Measurements from ENCODE around the gene ADAM15. TPM values are rescaled to one million over a fixed set of nuclear protein-coding genes. Genes with fewer than 3 reads are reported as not detected.

The ADAM15 gene
- total RNA-seq, 1 donor = 25.1 TPM

DNA sequence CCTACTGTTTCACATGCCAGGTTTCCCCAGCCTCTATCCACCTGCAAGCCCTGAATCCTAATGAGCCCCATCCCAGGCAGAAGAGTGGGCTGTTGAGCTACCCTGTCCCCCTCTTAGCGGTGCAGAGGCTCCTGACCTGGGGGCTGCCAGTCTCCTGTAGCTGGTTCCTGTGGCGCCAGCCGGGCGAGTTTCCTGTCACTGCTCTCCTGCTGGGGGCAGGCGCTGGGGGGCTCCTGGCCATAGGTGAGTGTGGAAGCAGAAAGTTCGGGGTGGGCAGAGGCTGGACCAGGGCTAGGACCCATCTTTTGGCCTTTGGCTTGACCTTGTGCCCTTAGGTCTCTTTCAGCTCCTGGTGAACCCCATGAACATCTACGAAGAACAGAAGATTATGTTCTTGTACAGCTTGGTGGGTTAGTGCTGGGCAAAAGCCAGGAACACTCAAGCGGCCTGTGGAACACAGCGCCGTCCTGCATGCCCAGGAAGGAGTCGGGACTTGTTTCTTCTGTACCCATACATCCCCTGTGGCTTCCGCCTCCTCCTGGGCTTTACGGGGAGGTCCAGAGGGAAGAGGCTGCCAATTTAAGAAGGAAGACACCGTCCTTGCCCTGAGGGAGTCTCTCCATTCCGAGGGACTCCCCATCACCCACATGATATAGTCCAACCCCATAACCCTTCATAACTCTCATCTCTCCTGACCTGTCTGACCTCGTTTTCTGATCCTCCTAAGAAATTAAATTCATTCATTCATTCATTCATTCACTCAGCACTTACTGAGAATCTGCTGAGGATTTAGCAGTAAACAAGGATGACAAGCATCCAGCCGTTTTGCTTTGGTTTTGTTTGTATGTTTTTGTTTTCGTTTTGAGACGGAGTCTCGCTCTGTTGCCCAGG lies 16.6 kb upstream of the ADAM15 start:
- Histone ChIP-seq H3K9me3 (ENCODE audit: low read depth, low read length) (no peaks in the 10 kb centered on the region), H3K27me3 (ENCODE audit: insufficient read depth, low read length) (no peaks in the 10 kb centered on the region), H3K4me3 (ENCODE audit: low read length) (no peak overlapping the region), H3K4me1 (ENCODE audit: insufficient read depth, low read length) (peaks cover 23% of the 10 kb centered on the region)

DNA sequence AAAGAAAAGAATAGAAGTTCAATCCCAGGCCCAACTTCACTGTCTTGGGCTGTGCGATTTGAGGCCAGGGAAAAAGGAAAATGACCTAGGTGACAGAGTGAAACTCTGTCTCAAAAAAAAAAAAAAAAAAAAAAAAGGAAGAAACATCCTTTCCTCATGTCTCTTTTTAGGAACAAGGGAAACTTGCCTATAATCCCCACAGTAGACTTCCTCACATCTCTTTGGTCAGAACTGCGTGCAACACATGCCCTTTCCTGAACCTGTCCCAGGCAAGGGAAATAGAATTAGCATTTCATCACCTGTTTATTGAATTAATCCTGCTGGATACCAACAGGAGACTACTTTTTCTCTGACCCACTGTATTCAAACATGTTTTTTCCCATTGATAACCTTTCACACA lies 15.2 kb upstream of the ADAM15 start:
- no peaks in the 10 kb centered on the region for H3K9me3 ChIP-seq (ENCODE audit: low read depth, low read length)
- no peaks in the 10 kb centered on the region for H3K27me3 ChIP-seq (ENCODE audit: insufficient read depth, low read length)
- H3K4me1 ChIP-seq (ENCODE audit: insufficient read depth, low read length) = peaks cover 23% of the 10 kb centered on the region
- no peak overlapping the region for H3K4me3 ChIP-seq (ENCODE audit: low read length)

DNA sequence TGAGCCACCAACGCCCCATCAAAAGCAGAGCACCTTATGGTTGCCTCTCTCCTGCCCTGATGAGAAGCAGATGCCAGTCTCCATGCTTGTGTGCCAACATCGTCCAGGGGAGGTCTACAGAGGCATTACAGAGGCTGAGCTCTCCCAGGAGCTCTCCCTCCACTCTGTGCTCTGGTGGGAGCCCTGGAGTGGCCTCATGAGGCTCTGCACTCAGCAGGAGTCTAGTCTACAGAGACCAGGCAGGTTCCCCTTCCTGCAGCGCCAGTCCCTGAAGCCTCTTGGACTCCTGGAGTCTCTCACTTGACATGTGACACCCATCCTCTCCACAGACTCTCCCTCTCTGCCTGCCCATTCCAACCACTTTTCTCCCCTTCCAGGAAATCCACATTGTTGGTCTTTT lies 14.1 kb upstream of the ADAM15 start:
- Histone ChIP-seq H3K9me3 (ENCODE audit: low read depth, low read length) (no peaks in the 10 kb centered on the region), H3K4me3 (ENCODE audit: low read length) (no peak overlapping the region), H3K27me3 (ENCODE audit: insufficient read depth, low read length) (no peaks in the 10 kb centered on the region), H3K4me1 (ENCODE audit: insufficient read depth, low read length) (peaks cover 23% of the 10 kb centered on the region)

DNA sequence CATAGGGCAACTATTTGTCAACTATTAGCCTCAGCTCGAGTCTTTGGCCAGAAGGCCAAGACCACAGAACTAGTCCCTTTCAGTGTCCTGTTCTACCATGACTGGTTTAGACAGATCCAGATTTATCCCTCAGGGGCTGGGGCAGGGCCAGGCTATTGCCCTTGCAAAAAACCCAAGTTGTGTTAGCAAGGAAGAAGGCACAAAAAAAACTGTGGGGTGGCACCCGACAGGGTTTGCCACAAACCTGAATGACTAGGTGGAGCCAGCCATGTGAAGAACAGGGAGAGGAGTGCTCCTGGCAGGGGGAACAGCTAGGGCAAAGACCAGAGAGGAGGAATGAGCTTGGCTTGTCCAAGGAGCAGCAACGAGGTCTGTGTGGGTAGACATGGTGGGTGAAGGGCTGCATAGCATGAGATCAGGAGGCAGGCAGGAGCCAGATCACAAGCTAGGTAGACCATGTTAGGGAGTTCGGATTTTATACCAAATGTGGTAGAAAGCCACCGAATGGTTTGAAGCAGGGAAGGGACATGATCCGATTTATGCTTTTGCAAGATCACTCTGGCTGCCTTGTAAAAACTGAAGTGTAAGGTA lies 13.2 kb upstream of the ADAM15 start:
- Histone ChIP-seq H3K9me3 (ENCODE audit: low read depth, low read length) (no peaks in the 10 kb centered on the region), H3K4me1 (ENCODE audit: insufficient read depth, low read length) (peaks cover 23% of the 10 kb centered on the region), H3K27me3 (ENCODE audit: insufficient read depth, low read length) (no peaks in the 10 kb centered on the region), H3K4me3 (ENCODE audit: low read length) (no peak overlapping the region)

DNA sequence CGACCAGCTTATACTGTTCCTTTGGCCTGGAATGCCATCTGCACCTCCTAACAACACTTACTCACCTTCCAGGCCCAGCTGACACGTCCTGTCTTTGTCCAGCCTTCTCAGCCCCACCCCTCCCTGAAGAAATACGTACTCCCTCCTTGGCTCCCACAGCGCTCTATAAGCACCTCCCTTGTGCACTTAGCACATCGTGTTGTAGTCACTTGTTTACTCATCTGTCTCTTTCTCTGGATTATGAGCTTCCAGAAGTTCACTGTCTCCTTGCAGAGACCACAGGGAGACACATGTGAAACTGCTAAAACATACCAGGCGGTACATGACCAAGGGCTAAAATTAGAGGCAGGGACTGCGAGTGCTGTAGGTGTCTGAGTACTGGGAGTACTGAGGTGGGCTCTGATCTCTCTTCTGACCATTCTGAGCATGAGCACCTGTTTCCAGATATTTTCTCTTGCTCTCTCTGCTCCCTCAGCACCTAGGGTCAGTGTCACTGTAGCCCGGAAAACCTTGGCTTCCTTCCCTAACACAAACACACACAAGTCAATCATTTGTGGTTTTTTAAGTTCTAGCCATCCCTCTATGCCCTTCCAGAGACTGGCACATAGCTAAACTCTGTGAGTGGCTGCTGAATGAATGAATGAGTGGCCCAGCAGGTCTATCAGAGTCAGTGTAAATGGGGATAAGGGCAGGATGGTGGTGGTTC lies 12.4 kb upstream of the ADAM15 start:
- no peaks in the 10 kb centered on the region for H3K27me3 ChIP-seq (ENCODE audit: insufficient read depth, low read length)
- H3K4me3 ChIP-seq (ENCODE audit: low read length) = no peak overlapping the region
- peaks cover 23% of the 10 kb centered on the region for H3K4me1 ChIP-seq (ENCODE audit: insufficient read depth, low read length)
- no peaks in the 10 kb centered on the region for H3K9me3 ChIP-seq (ENCODE audit: low read depth, low read length)

DNA sequence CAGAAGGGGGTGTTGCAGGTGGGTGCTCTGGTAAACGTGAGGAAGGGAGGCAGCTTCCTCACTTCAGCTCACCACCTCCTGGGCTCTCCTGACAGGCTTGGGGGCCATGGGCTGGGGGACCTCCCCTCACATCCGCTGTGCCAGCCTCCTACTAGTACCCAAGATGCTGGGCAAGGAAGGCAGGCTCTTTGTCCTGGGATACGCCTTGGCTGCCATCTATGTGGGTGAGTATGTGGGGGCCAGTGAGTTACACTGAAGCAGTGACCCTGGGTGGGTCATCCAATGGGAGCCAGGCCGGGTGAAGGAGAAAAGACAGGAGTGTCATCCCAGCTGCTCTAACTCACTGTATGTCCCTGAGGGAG lies 11.8 kb upstream of the ADAM15 start:
- H3K9me3 ChIP-seq (ENCODE audit: low read depth, low read length) = no peaks in the 10 kb centered on the region
- no peaks in the 10 kb centered on the region for H3K27me3 ChIP-seq (ENCODE audit: insufficient read depth, low read length)
- peaks cover 23% of the 10 kb centered on the region for H3K4me1 ChIP-seq (ENCODE audit: insufficient read depth, low read length)
- no peak overlapping the region for H3K4me3 ChIP-seq (ENCODE audit: low read length)

DNA sequence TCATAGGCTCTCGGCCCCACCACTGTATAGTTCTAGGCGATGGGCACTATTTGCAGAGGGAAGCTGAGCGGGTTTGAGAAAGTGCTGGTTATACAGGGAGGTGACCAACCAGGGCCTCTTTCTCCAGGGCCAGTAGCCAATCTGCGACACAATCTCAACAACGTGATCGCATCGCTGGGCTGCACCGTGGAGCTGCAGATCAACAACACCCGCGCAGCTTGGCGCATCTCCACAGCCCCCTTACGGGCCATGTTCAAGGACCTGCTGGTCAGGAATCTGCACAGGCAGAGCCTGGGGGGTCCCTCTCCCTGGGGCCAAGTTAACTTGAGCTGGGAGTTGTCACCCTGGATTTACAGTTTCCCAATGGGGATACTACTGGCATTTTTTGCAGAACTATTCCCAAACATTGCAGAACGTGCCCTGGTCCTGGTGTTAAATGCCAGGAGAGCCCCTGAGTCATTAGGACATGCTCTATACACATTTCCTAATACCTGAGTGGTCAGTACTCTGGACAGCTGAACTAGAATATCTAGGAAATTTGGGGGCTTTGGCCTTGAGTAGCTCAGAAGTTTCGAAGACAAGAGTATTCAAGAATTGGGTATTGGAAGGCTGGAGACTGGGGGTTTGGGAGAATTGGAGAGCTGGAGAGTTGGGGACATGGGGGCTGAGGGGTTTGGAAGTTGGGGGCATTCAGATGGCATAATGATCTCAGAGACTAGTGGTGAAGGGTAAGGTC lies 10.6 kb upstream of the ADAM15 start:
- no peak overlapping the region for H3K4me3 ChIP-seq (ENCODE audit: low read length)
- H3K27me3 ChIP-seq (ENCODE audit: insufficient read depth, low read length) = no peaks in the 10 kb centered on the region
- H3K4me1 ChIP-seq (ENCODE audit: insufficient read depth, low read length) = peaks cover 25% of the 10 kb centered on the region
- H3K9me3 ChIP-seq (ENCODE audit: low read depth, low read length) = no peaks in the 10 kb centered on the region

DNA sequence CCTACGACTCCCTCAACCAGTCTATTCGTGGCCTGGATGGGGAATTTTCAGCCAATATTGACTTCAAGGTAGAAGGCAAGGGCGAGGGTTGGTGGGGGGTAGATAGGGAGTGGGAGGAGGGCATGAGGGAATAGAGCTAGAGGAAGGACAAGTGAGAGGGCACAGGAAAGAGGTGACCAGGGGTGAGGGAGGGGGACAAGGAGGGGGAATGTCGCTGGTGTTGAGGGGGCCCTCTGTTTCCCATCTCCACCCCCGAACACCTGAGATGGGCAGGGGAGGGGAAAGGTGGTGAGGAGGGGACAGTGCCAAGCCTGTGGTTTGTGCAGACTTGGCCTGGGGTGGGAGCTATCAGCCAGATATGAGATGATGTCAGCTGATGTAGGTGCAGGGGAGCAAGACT lies 8.3 kb upstream of the ADAM15 start:
- H3K27me3 ChIP-seq (ENCODE audit: insufficient read depth, low read length) = no peaks in the 10 kb centered on the region
- H3K9me3 ChIP-seq (ENCODE audit: low read depth, low read length) = no peaks in the 10 kb centered on the region
- H3K4me1 ChIP-seq (ENCODE audit: insufficient read depth, low read length) = peaks cover 13% of the 10 kb centered on the region
- no peak overlapping the region for H3K4me3 ChIP-seq (ENCODE audit: low read length)

DNA sequence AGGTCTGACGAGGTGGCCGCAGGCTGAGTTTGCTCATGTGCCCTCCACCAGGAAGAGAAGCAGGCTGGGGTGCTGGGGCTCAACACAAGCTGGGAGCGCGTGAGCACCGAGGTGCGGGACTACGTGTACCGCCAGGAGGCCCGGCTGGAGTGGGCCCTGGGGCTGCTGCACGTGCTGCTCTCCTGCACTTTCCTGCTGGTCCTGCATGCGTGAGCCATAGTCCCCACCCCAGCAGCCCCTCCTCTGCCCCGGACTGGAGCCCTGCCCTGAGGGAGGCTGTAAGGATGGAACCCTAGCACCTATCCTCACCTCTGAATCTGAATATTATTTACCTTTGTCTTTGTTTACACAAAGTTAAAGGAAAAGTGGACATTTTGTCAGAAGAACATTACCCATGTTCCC lies 7.8 kb upstream of the ADAM15 start:
- Histone ChIP-seq H3K27me3 (ENCODE audit: insufficient read depth, low read length) (no peaks in the 10 kb centered on the region), H3K9me3 (ENCODE audit: low read depth, low read length) (no peaks in the 10 kb centered on the region), H3K4me3 (ENCODE audit: low read length) (no peak overlapping the region), H3K4me1 (ENCODE audit: insufficient read depth, low read length) (peaks cover 13% of the 10 kb centered on the region)

DNA sequence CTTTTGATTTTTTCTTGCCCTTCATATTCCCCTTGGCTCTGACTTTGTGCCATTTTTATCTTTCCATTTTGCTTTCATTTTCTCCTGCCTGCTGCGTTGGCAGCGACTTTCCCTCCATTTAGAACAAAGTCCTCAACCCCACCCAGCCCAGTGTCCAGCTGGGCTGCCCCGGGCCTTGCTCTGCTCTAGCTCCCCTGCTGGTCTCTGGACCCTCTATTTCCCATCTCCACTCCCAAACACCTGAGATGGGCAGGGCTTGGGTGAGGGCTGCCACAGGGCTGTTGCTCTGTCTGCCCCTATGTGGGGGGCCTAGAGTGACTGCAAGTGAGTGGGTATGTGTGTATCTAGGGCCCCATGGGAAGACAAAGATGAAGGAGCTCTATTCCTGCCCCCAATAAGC lies 7.3 kb upstream of the ADAM15 start:
- peaks cover 9% of the 10 kb centered on the region for H3K4me1 ChIP-seq (ENCODE audit: insufficient read depth, low read length)
- no peaks in the 10 kb centered on the region for H3K27me3 ChIP-seq (ENCODE audit: insufficient read depth, low read length)
- H3K9me3 ChIP-seq (ENCODE audit: low read depth, low read length) = no peaks in the 10 kb centered on the region
- no peak overlapping the region for H3K4me3 ChIP-seq (ENCODE audit: low read length)

DNA sequence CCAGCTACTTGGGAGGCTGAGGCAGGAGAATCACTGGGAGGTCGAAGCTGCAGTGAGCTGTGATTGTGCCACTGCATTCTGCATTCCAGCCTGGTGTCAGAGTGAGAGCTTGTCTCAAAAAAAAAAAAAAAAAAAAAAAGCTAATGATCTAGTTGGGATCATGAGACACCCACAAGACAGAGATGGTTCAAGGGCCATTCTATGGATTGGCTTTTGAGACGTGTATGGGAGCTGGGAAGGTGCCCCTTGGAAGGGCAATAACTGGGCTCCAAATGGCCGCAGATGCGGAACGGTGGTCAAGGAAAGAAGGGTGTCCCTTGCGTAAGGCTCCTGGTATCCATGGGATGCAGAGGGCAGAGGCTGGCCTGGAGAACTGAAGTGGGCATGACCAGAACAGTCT lies 6.8 kb upstream of the ADAM15 start:
- Histone ChIP-seq H3K9me3 (ENCODE audit: low read depth, low read length) (no peaks in the 10 kb centered on the region), H3K4me3 (ENCODE audit: low read length) (no peak overlapping the region), H3K27me3 (ENCODE audit: insufficient read depth, low read length) (no peaks in the 10 kb centered on the region), H3K4me1 (ENCODE audit: insufficient read depth, low read length) (peaks cover 3% of the 10 kb centered on the region)

DNA sequence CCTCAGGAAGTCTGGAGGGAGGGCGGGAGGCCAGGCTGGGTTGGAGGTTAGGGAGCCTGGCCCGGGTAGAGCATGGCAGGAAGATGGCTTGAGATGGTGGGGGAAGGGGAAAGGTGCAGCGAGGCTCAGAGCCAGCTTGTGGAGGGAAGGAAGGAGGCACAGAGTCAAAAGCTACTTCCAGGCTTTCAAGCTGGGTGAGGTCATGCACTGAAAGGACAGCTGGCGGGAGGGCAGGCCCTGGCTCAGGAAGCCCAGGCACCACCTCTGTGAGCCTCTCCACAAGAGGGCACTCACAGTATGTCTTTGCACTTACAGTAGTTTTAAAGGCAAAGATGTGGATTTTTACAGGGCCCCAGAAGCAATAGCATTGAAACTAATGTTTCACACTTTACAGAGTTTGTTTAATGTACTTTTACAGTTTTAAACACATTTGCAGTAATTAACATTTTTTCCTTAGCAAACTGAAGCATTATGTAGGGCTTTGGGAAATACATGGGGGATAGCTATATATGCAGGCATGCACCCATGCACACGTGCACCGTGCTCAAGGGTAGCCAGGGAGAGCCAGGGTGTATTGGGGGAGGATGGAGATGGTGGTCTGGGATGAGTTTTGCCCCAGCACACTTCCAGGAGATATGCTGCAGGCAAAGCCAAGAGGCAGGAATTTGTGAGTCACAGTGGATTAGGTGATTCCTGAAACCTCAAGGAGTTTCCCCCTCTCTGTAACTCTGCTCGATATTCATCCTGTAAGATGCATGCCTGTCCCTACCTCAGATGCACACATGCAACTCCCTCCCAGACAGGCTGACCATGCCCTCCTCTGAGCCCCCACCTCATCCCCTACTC lies 6.1 kb upstream of the ADAM15 start:
- Histone ChIP-seq H3K27me3 (ENCODE audit: insufficient read depth, low read length) (no peaks in the 10 kb centered on the region), H3K4me1 (ENCODE audit: insufficient read depth, low read length) (peaks cover 7% of the 10 kb centered on the region), H3K9me3 (ENCODE audit: low read depth, low read length) (no peaks in the 10 kb centered on the region), H3K4me3 (ENCODE audit: low read length) (no peak overlapping the region)

DNA sequence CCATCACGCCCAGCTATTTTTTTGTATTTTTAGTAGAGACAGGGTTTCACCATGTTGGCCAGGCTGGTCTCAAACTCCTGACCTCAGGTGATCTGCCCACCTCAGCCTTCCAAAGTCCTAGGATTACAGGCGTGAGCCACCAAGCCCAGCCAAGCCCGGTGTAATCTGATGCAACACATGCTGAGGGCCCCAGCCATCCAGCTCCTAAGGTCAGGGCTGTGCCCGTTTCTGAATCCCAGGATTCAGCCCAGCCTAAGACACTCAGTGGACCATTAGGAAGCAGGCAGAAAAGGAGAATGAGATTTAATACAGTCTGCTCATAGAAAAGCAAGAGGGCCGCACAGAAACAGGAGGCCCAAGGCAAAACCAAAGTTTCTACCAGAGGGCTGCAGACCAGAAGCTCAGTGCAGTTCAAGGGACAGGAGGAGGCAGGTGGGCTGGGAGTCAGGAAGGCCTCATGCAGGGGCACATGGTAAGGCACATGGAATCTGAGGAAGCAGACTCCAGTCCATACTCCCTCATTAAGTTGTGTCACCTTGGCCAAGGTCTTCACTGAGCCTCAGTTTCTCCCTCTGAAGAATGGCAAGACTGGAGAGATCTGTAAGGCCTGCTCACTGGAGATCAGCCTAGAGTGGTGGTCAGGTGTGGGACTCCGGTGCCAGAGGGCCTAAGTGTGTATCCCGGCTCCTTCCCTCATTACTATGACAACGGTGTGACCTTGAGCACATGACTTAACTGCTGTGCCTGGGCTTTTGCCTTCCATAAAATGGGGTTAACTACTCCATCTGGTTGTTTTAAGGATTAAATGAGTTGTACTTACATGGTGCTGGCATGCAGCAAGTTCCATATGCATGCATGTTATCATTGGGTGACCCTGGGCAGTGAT lies 2.4 kb upstream of the ADAM15 start:
- H3K4me1 ChIP-seq (ENCODE audit: insufficient read depth, low read length) = peaks cover 37% of the 10 kb centered on the region
- no peak overlapping the region for H3K4me3 ChIP-seq (ENCODE audit: low read length)
- no peaks in the 10 kb centered on the region for H3K9me3 ChIP-seq (ENCODE audit: low read depth, low read length)
- no peaks in the 10 kb centered on the region for H3K27me3 ChIP-seq (ENCODE audit: insufficient read depth, low read length)

All from mononuclear cell (primary cell).